Keratinocyte (primary cell): ENCODE measurements around the gene FIBP. TPM values are rescaled to one million over a fixed set of nuclear protein-coding genes. Genes with fewer than 3 reads are reported as not detected.

Experiments
- DNase-seq: peaks from one replicate; pipeline ENCODE4 v3.0.0-alpha.2; 2011; ENCODE audit warnings: low read depth, missing footprints, low spot score
- FAIRE-seq: peaks from 2 replicates; lab custom pipeline; 2011; peaks lifted over from hg19 to GRCh38; lab: Jason Lieb, UNC
- H2AFZ ChIP-seq: 2 replicates; pipeline ENCODE4 v1.6.0; 2012; ENCODE audit warnings: low read length, control low read depth, inconsistent platforms; ENCODE audit not compliant: control insufficient read depth
- H3K27ac ChIP-seq: 2 replicates; pipeline ENCODE4 v1.5.1; 2011; ENCODE audit warnings: low read length; ENCODE audit not compliant: control insufficient read depth, insufficient read depth
- H3K27me3 ChIP-seq: 3 replicates; pipeline ENCODE4 v1.6.0; 2011; ENCODE audit warnings: low read length; ENCODE audit not compliant: control insufficient read depth, insufficient read depth; ENCODE audit errors: extremely low read depth
- H3K36me3 ChIP-seq, 2 experiments: 2 replicates in 1 of 2; 3 replicates in 1 of 2; pipeline ENCODE4 v1.5.1; 2011; ENCODE audit warnings: low read length in 2 of 2, mild to moderate bottlenecking in 1 of 2; ENCODE audit not compliant: control insufficient read depth in 2 of 2, insufficient read depth in 2 of 2; ENCODE audit errors: extremely low read depth in 1 of 2
- H3K4me1 ChIP-seq: 3 replicates; pipeline ENCODE4 v1.5.1; 2011; ENCODE audit warnings: low read length; ENCODE audit not compliant: control insufficient read depth, insufficient read depth; ENCODE audit errors: extremely low read depth
- H3K4me2 ChIP-seq: 3 replicates; pipeline ENCODE4 v1.6.0; 2011; ENCODE audit warnings: low read depth, low read length; ENCODE audit not compliant: control insufficient read depth, insufficient read depth; ENCODE audit errors: extremely low read depth
- H3K4me3 ChIP-seq, 3 experiments: fragments of 200-600 bp in 1 of 3; sonication (generic) in 1 of 3; 2 replicates in 2 of 3; 3 replicates in 1 of 3; pipeline ENCODE4 v1.5.1; 2011 to 2016; ENCODE audit warnings: low read length in 3 of 3, mild to moderate bottlenecking in 3 of 3, control low read depth in 2 of 3, inconsistent platforms in 1 of 3, low read depth in 1 of 3, mixed read lengths in 1 of 3, mixed run types in 1 of 3, moderate library complexity in 1 of 3; ENCODE audit not compliant: control insufficient read depth in 2 of 3, insufficient read depth in 2 of 3; ENCODE audit errors: extremely low read depth in 1 of 3
- H3K79me2 ChIP-seq: 2 replicates; pipeline ENCODE4 v1.6.0; 2012; ENCODE audit warnings: low read length; ENCODE audit not compliant: control insufficient read depth, insufficient read depth
- H3K9ac ChIP-seq: 3 replicates; pipeline ENCODE4 v1.6.0; 2011; ENCODE audit warnings: low read length; ENCODE audit not compliant: control insufficient read depth, insufficient read depth; ENCODE audit errors: extremely low read depth
- H3K9me1 ChIP-seq: 3 replicates; pipeline ENCODE4 v1.6.0; 2011; ENCODE audit warnings: low read length; ENCODE audit not compliant: control insufficient read depth, insufficient read depth; ENCODE audit errors: extremely low read depth
- H3K9me3 ChIP-seq: 2 replicates; pipeline ENCODE4 v1.5.1; 2012; ENCODE audit warnings: low read depth, low read length; ENCODE audit not compliant: control insufficient read depth
- H4K20me1 ChIP-seq: 3 replicates; pipeline ENCODE4 v1.6.0; 2011; ENCODE audit warnings: low read length; ENCODE audit not compliant: control insufficient read depth, insufficient read depth; ENCODE audit errors: extremely low read depth
- EZH2 ChIP-seq: IDR thresholded peaks from one replicate; pipeline ENCODE4 v1.6.1; 2012; ENCODE audit warnings: inconsistent platforms, mild to moderate bottlenecking, low read length, moderate library complexity
- dilution Hi-C: fragments of 300-500 bp; cut with MboI; formaldehyde crosslinking; loops from one replicate; pipeline ENCODE4 v1.7.0; 2020; ENCODE audit warnings: low sequenced_read_pairs; ENCODE audit not compliant: extremely low pct_ligation_motif_present
- polyA plus RNA-seq, 5 experiments: library from polyadenylated mRNA; depleted of rRNA in 3 of 5; stranded (reverse) in 3 of 5; stranded (forward) in 1 of 5; unstranded in 1 of 5; fragments of >200 nt; gene quantifications; 1 replicate in 1 of 5; 2 replicates in 3 of 5; 3 replicates in 1 of 5; pipeline versions ENCODE4 v1.2.1 to v1.2.3, GENCODE V29; 2011 to 2012; ENCODE audit warnings: missing spikeins in 2 of 5, low read depth in 1 of 5, low replicate concordance in 1 of 5
- TF ChIP-seq, protein P1 (sequence below), 3 experiments: IDR thresholded peaks in 1 of 3; conservative IDR thresholded peaks in 1 of 3; optimal IDR thresholded peaks in 1 of 3; 2 replicates in 2 of 3; 3 replicates in 1 of 3; pipeline versions ENCODE3 to v1.5.1; 2011; ENCODE audit warnings: low read length in 3 of 3, mild to moderate bottlenecking in 3 of 3, moderate library complexity in 2 of 3, control low read depth in 1 of 3, inconsistent platforms in 1 of 3; ENCODE audit not compliant: insufficient read depth in 2 of 3; ENCODE audit errors: extremely low read depth in 1 of 3

Gene FIBP
- polyA plus RNA-seq, 1 donor (not counting 4 experiments of a cell fraction or from before 2014, with no cell fraction given), result 95.1 TPM

DNA sequence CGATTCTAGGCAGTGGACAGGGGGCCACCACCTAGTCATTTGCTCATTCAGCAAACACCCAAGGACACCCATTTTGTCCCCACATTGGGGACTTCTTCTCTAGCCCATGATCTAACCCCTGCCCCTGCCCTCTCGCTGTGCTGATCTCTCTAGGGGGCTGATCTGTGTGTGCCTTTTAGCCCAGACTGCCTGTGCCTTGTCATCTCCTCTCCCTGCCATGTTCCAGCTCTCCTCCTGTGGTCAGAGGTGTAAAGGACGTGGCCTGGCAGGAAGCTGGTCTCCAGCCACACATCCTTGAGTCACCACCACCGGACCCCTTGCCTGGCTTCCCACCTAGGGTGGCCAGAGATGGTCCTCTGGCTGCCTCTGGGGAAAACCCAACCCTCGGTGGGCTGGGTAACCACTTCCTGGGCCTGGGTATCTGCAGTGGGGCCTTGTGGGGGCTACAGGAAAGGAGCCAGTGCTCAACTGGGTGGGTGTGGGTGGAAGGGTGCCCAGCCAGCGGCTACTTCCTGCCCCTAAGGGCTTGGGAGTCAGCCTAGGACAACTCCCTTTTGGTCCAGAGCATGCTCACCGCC, 7.3 kb downstream of the FIBP start:
- H3K36me3 ChIP-seq, result peaks cover 24 to 38% of the 10 kb centered on the region in 2 experiments
- dilution Hi-C loops, result no loop called here
- H3K4me3 ChIP-seq, result no peak overlapping the region
- no peak for TF ChIP-seq EZH2
- TF ChIP-seq, protein P1, sequence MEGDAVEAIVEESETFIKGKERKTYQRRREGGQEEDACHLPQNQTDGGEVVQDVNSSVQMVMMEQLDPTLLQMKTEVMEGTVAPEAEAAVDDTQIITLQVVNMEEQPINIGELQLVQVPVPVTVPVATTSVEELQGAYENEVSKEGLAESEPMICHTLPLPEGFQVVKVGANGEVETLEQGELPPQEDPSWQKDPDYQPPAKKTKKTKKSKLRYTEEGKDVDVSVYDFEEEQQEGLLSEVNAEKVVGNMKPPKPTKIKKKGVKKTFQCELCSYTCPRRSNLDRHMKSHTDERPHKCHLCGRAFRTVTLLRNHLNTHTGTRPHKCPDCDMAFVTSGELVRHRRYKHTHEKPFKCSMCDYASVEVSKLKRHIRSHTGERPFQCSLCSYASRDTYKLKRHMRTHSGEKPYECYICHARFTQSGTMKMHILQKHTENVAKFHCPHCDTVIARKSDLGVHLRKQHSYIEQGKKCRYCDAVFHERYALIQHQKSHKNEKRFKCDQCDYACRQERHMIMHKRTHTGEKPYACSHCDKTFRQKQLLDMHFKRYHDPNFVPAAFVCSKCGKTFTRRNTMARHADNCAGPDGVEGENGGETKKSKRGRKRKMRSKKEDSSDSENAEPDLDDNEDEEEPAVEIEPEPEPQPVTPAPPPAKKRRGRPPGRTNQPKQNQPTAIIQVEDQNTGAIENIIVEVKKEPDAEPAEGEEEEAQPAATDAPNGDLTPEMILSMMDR (optimal IDR thresholded peaks at IDR 0.05 in 1 of 3, IDR thresholded peaks at IDR 0.05 in 1 of 3, conservative IDR thresholded peaks at IDR 0.05 in 1 of 3; ENCODE audit: extremely low read depth in 1 of 3, insufficient read depth in 2 of 3, low read length in 3 of 3), result no peak
- no peak overlapping the region for H3K4me2 ChIP-seq
- H3K9me3 ChIP-seq, result no peaks in the 10 kb centered on the region
- H3K9ac ChIP-seq, result no peak overlapping the region
- H2AFZ ChIP-seq, result no peak overlapping the region
- no peaks in the 10 kb centered on the region for H3K27me3 ChIP-seq
- H3K27ac ChIP-seq, result no peak overlapping the region
- FAIRE-seq (no peak), DNase-seq (no peak)
- H3K79me2 ChIP-seq, result no peaks in the 10 kb centered on the region
- no peaks in the 10 kb centered on the region for H3K4me1 ChIP-seq
- no peaks in the 10 kb centered on the region for H4K20me1 ChIP-seq
- H3K9me1 ChIP-seq, result no peaks in the 10 kb centered on the region

DNA sequence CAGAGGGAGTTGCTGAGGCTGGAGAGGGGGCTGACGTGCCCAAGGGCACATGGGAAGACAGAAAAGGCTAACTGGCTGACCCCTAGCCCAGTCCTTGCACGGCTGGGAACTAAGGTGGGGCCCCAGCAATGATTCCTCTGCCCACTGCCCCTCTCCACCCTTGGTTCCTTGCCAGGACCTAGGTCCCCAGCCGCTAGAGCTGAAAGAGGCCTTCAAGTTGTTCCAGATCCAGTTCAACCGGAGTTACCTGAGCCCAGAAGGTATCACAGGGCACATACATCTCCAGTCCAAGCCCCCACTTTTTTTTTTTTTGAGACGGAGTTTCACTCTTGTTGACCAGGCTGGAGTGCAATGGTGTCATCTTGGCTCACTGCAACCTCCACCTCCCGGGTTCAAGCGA, 8.2 kb downstream of the FIBP start:
- H3K4me2 ChIP-seq, result no peak overlapping the region
- H3K9ac ChIP-seq, result no peak overlapping the region
- no peaks in the 10 kb centered on the region for H4K20me1 ChIP-seq
- H3K27ac ChIP-seq, result no peak overlapping the region
- TF ChIP-seq, protein P1 (optimal IDR thresholded peaks at IDR 0.05 in 1 of 3, IDR thresholded peaks at IDR 0.05 in 1 of 3, conservative IDR thresholded peaks at IDR 0.05 in 1 of 3; ENCODE audit: extremely low read depth in 1 of 3, insufficient read depth in 2 of 3, low read length in 3 of 3), result no peak
- TF ChIP-seq EZH2, result no peak
- FAIRE-seq (no peak), DNase-seq (no peak)
- H3K27me3 ChIP-seq, result no peaks in the 10 kb centered on the region
- H3K4me1 ChIP-seq, result no peaks in the 10 kb centered on the region
- no peaks in the 10 kb centered on the region for H3K79me2 ChIP-seq
- no peak overlapping the region for H3K4me3 ChIP-seq
- no peaks in the 10 kb centered on the region for H3K9me1 ChIP-seq
- dilution Hi-C loops, result no loop called here
- H3K36me3 ChIP-seq, result peaks cover 17 to 29% of the 10 kb centered on the region in 2 experiments
- H3K9me3 ChIP-seq, result no peaks in the 10 kb centered on the region
- H2AFZ ChIP-seq, result no peak overlapping the region
